ENCODE measurements around the gene ABL1.

The ABL1 gene

DNA sequence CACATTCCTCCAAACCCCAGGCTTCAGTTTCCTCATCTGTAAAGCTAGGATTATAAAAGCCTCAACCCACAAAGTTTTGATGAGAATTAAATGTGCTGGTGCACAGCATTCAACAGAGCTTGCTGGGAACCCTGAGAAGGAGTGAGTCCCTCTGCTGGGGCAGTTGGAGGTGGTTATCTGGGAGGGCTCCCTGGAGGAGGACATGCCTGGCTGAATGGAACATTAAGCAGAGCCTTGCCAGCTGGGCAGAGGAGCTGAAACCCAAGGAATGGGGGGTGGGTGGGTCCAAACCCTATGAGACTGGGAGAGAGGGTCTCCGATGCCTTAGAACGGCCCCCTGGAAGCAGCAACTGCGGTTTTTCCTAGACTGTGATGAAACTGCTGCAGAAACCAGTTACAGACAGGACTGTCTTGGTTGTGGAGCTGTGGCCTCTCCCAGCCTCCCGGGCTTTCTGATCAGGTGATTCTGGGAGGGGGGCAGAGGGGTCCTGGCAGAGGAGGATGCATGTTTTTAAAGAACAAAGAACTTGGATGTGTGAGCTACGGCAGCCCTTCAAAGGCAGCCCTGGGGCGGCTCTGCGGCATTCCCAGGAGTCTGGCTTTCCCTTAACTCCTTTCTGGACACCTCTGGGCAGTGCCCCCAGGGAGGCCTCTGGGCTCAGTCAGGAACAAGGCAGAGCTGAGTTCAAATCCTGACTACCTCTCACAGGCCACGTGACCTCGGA, 83.2 kb downstream of the ABL1 start:
- Histone ChIP-seq H3K36me3 (ENCODE audit: control insufficient read depth, insufficient read depth, low read length) (no peaks in the 10 kb centered on the region), H3K27me3 (replicated peaks; ENCODE audit: control insufficient read depth, insufficient read depth, low read length, poor library complexity, severe bottlenecking) (no peaks in the 10 kb centered on the region)

DNA sequence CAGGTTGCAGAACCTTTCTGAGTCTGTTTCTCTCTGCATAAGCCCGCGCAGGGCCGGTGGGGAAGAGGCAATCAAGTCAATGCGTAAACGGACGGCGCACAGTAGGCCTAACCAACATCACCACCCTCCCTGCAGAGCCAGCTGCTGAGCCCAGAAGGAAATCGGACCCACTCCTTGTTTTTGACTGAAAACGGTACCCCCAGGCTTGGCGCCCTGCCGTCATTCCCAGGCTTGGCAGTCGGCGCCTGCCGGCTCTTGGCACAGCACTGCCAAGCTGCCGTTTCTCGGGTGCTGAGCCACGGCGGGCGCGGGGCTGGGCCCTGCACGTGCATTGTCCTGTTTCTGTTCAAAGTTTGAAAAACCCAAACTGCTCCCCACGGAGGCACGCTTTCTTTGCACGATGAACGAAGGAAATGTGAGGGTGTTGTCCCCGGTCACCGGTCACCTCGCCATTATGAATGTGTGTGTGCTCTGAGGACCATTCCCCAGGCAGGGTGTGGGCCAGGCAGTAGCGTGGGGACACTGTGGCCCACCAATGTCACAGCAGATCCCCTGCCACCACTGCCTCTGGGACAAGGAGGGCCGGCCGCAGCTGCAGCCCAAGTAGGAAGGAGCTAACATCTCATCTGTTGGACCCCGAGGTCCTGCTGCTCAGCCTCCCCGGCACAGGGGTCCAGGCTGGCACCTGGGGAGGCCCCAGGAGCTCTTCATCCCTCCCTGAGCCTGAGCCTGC, 83.9 kb downstream of the ABL1 start:
- no peak overlapping the region for H3K27ac ChIP-seq (ENCODE audit: insufficient read depth, low read length, poor library complexity, severe bottlenecking)
- no peak for DNase-seq
- H3K9me3 ChIP-seq (ENCODE audit: control insufficient read depth, low read length), result no peaks in the 10 kb centered on the region
- no peaks in the 10 kb centered on the region for H3K36me3 ChIP-seq (ENCODE audit: control insufficient read depth, insufficient read depth, low read length)
- no peaks in the 10 kb centered on the region for H3K27me3 ChIP-seq (replicated peaks; ENCODE audit: control insufficient read depth, insufficient read depth, low read length, poor library complexity, severe bottlenecking)
- H3K4me3 ChIP-seq (ENCODE audit: insufficient read depth, low read depth, low read length, poor library complexity, severe bottlenecking), result no peak overlapping the region
- H3K4me1 ChIP-seq (ENCODE audit: control insufficient read depth, insufficient read depth, low read length, poor library complexity, severe bottlenecking), result no peaks in the 10 kb centered on the region

More for the DNA sequence above, 83.2 kb downstream of the ABL1 start:
- no peak for DNase-seq
- Histone ChIP-seq H3K27ac (ENCODE audit: insufficient read depth, low read length, poor library complexity, severe bottlenecking) (no peak overlapping the region), H3K4me1 (ENCODE audit: control insufficient read depth, insufficient read depth, low read length, poor library complexity, severe bottlenecking) (no peaks in the 10 kb centered on the region), H3K9me3 (ENCODE audit: control insufficient read depth, low read length) (no peaks in the 10 kb centered on the region), H3K4me3 (ENCODE audit: insufficient read depth, low read depth, low read length, poor library complexity, severe bottlenecking) (no peak overlapping the region)

GRCh38 chr9:130919559-130920145, 84.6 kb downstream of the ABL1 start:
- no peak overlapping the region for H3K27ac ChIP-seq (ENCODE audit: insufficient read depth, low read length, poor library complexity, severe bottlenecking)
- no peaks in the 10 kb centered on the region for H3K27me3 ChIP-seq (replicated peaks; ENCODE audit: control insufficient read depth, insufficient read depth, low read length, poor library complexity, severe bottlenecking)
- no peak overlapping the region for H3K4me3 ChIP-seq (ENCODE audit: insufficient read depth, low read depth, low read length, poor library complexity, severe bottlenecking)
- no peaks in the 10 kb centered on the region for H3K4me1 ChIP-seq (ENCODE audit: control insufficient read depth, insufficient read depth, low read length, poor library complexity, severe bottlenecking)
- no peak for DNase-seq
- H3K9me3 ChIP-seq (ENCODE audit: control insufficient read depth, low read length), result no peaks in the 10 kb centered on the region
- no peaks in the 10 kb centered on the region for H3K36me3 ChIP-seq (ENCODE audit: control insufficient read depth, insufficient read depth, low read length)

DNA sequence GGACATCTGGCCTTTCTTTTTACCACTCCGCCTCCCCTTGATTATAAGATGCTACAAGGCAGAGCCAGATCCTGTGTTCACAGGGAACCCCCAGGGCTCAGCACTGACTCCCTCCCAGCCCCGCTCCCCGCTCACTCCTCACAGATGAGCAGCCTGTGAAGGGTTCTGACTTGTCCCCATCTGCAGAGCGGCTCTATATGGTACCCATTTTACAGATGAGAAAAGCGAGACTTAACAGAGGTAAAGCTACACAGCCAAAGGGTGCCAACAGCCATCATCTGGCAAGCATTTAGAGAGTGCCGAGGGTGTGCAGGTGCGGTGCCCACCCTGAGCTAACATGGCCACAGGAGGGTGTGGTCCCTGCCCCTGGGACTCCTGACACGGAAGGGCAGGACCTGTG, 85.2 kb downstream of the ABL1 start:
- Histone ChIP-seq H3K27ac (ENCODE audit: insufficient read depth, low read length, poor library complexity, severe bottlenecking) (no peak overlapping the region), H3K4me1 (ENCODE audit: control insufficient read depth, insufficient read depth, low read length, poor library complexity, severe bottlenecking) (no peaks in the 10 kb centered on the region), H3K4me3 (ENCODE audit: insufficient read depth, low read depth, low read length, poor library complexity, severe bottlenecking) (no peak overlapping the region), H3K36me3 (ENCODE audit: control insufficient read depth, insufficient read depth, low read length) (no peaks in the 10 kb centered on the region), H3K27me3 (replicated peaks; ENCODE audit: control insufficient read depth, insufficient read depth, low read length, poor library complexity, severe bottlenecking) (no peaks in the 10 kb centered on the region), H3K9me3 (ENCODE audit: control insufficient read depth, low read length) (no peaks in the 10 kb centered on the region)
- DNase-seq, result no peak

DNA sequence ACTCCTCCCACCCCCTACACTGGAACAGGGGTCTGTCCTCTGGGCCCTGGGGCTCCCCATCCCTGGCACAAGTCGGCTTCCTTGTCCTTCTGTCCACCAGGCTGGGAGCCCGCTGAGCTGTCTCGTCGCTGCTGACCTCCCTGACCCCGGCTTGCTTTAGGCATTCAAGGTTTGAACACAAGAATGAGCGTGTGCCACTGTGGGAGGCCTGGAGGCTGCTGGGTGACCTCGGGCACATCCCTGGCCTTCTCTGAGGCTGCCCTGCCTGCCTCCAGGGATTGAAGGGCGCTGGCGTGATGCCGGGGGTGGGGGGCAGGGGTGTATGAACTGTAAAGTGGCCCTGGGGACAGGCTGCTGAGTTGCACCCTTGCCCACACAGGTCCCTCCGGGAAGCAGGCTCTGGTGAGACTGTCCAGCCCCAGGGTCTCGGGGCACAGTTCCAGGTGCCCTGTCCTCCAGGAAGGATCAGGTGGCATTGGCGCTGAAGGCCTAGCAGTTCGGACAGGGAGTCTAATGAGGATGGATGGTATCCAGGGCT, 85.8 kb downstream of the ABL1 start:
- Histone ChIP-seq H3K36me3 (ENCODE audit: control insufficient read depth, insufficient read depth, low read length) (no peaks in the 10 kb centered on the region), H3K4me3 (ENCODE audit: insufficient read depth, low read depth, low read length, poor library complexity, severe bottlenecking) (no peak overlapping the region), H3K9me3 (ENCODE audit: control insufficient read depth, low read length) (no peaks in the 10 kb centered on the region), H3K27me3 (replicated peaks; ENCODE audit: control insufficient read depth, insufficient read depth, low read length, poor library complexity, severe bottlenecking) (no peaks in the 10 kb centered on the region), H3K4me1 (ENCODE audit: control insufficient read depth, insufficient read depth, low read length, poor library complexity, severe bottlenecking) (no peaks in the 10 kb centered on the region), H3K27ac (ENCODE audit: insufficient read depth, low read length, poor library complexity, severe bottlenecking) (no peak overlapping the region)
- DNase-seq, result no peak

DNA sequence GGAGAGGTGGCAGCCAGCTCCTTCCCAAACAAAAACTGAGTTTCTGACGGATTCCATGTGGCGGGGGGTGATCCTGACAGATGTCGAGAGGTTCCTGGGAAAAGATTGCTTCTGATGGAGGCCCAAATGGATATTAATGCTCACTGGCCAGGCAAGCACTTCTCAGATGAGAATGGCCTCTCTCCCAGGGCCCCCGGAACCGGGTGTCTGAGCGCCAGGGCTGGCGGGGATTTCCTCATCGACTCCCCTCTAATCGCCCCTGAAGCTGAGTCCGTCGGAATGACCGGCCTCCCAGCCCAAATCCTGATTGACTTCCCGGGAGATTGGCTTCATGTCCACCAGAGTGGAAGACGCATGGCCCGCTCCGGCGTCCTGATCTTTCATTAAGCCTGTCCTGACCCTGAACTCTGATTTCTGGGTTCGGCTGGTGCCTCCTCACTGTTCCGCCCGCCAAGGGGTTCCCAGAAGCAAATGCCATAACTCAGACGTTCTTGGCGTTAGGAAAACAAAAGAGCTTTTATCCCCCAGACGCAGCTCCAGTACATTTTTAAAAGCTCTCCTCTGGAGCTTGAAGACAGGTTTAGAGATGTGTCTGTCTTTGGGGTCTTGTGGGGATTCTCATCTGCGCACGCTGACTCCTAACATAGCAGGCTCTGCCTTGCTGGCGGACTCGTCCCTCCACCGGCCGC, 86.4 kb downstream of the ABL1 start:
- Histone ChIP-seq H3K36me3 (ENCODE audit: control insufficient read depth, insufficient read depth, low read length) (no peaks in the 10 kb centered on the region), H3K4me1 (ENCODE audit: control insufficient read depth, insufficient read depth, low read length, poor library complexity, severe bottlenecking) (no peaks in the 10 kb centered on the region), H3K9me3 (ENCODE audit: control insufficient read depth, low read length) (no peaks in the 10 kb centered on the region), H3K4me3 (ENCODE audit: insufficient read depth, low read depth, low read length, poor library complexity, severe bottlenecking) (no peak overlapping the region), H3K27ac (ENCODE audit: insufficient read depth, low read length, poor library complexity, severe bottlenecking) (no peak overlapping the region), H3K27me3 (replicated peaks; ENCODE audit: control insufficient read depth, insufficient read depth, low read length, poor library complexity, severe bottlenecking) (no peaks in the 10 kb centered on the region)
- DNase-seq, result no peak

- no peaks in the 10 kb centered on the region for H3K9me3 ChIP-seq (ENCODE audit: control insufficient read depth, low read length)
- H3K27me3 ChIP-seq (replicated peaks; ENCODE audit: control insufficient read depth, insufficient read depth, low read length, poor library complexity, severe bottlenecking), result no peaks in the 10 kb centered on the region
- H3K27ac ChIP-seq (ENCODE audit: insufficient read depth, low read length, poor library complexity, severe bottlenecking), result no peak overlapping the region
- H3K4me1 ChIP-seq (ENCODE audit: control insufficient read depth, insufficient read depth, low read length, poor library complexity, severe bottlenecking), result no peaks in the 10 kb centered on the region
- H3K36me3 ChIP-seq (ENCODE audit: control insufficient read depth, insufficient read depth, low read length), result no peaks in the 10 kb centered on the region
- H3K4me3 ChIP-seq (ENCODE audit: insufficient read depth, low read depth, low read length, poor library complexity, severe bottlenecking), result no peak overlapping the region
- no peak for DNase-seq
Measured at GRCh38 chr9:130921989-130922892, 87.2 kb downstream of the ABL1 start.

DNA sequence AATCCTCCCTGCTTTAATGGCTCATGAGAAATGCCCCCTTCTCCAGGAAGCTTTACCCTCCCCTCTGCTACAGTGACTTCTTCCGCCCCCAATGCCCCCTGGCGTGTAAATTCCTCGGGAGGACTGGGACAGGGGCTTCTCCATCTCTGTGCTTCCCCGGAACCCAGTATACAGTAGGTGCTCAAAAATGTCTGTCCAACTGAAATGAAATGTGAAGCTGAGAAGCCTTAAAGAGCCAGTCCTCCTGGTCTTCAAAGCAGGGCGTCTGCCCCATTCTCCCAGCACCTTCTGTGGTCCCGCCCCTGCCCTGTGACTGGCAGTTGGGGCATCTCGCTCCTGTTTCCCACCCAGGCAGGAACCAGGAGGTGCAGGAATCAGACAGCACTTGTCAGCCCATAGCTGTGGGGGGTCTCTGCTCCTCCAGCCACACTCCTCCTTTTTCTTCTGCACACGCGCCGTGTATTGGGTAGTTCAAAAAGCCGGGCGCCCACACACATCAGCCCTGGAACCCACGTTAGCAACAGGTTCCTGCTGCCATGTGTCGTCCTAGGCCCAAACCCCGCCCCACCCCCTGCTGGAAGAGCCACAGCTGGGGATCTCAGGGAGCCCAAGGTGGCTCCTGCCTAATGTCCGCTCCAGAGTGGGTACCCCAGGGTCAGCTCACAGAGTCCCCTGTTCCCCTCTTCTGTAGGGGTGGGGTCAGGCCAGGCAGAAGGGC, 88.0 kb downstream of the ABL1 start:
- Histone ChIP-seq H3K27ac (ENCODE audit: insufficient read depth, low read length, poor library complexity, severe bottlenecking) (no peak overlapping the region), H3K27me3 (replicated peaks; ENCODE audit: control insufficient read depth, insufficient read depth, low read length, poor library complexity, severe bottlenecking) (no peaks in the 10 kb centered on the region), H3K9me3 (ENCODE audit: control insufficient read depth, low read length) (no peaks in the 10 kb centered on the region), H3K4me1 (ENCODE audit: control insufficient read depth, insufficient read depth, low read length, poor library complexity, severe bottlenecking) (no peaks in the 10 kb centered on the region), H3K4me3 (ENCODE audit: insufficient read depth, low read depth, low read length, poor library complexity, severe bottlenecking) (no peak overlapping the region), H3K36me3 (ENCODE audit: control insufficient read depth, insufficient read depth, low read length) (no peaks in the 10 kb centered on the region)
- no peak for DNase-seq

Measured in effector memory CD4-positive, alpha-beta T cell (primary cell).